GM19099 (cell line): ENCODE measurements around the gene RPLP2.

Experiments
- POLR2A ChIP-seq: IDR thresholded peaks from 3 replicates; pipeline ENCODE4 v1.6.1; 2011; ENCODE audit warnings: low read depth; ENCODE audit not compliant: insufficient read length; ENCODE audit errors: extremely low read depth

Gene RPLP2

GRCh38 chr11:829176-829846 lies 19.5 kb downstream of the RPLP2 start:
- TF ChIP-seq POLR2A, result no peak

GRCh38 chr11:829847-830294 lies 20.1 kb downstream of the RPLP2 start:
- TF ChIP-seq POLR2A, result no peak

- TF ChIP-seq POLR2A, result no peak
Measured at GRCh38 chr11:830295-831117, 20.7 kb downstream of the RPLP2 start.

- TF ChIP-seq POLR2A, result no peak
Measured at GRCh38 chr11:831118-831864, 21.5 kb downstream of the RPLP2 start.

GRCh38 chr11:831961-832528 lies 22.3 kb downstream of the RPLP2 start:
- no peak for TF ChIP-seq POLR2A

GRCh38 chr11:832529-833113 lies 22.9 kb downstream of the RPLP2 start, which contains the start of gene CD151:
CD151 (plus strand) TSS chr11:832952; CDS start chr11:836070, 3,118 bp downstream.
- no peak for TF ChIP-seq POLR2A

- TF ChIP-seq POLR2A, result no peak
Measured at GRCh38 chr11:833114-833791, 23.5 kb downstream of the RPLP2 start.

- TF ChIP-seq POLR2A, result no peak
Measured at GRCh38 chr11:833849-834311, 24.1 kb downstream of the RPLP2 start.

- no peak for TF ChIP-seq POLR2A
Measured at GRCh38 chr11:834371-835316, 24.9 kb downstream of the RPLP2 start.

- no peak for TF ChIP-seq POLR2A
Measured at GRCh38 chr11:836274-836673, 26.5 kb downstream of the RPLP2 start.

- TF ChIP-seq POLR2A, result no peak
Measured at GRCh38 chr11:836700-837099, 26.9 kb downstream of the RPLP2 start.

GRCh38 chr11:837189-837989 lies 27.6 kb downstream of the RPLP2 start:
- TF ChIP-seq POLR2A, result no peak
